Muscle layer of duodenum (tissue), 2 donors: ENCODE results near the gene PDCL2.

ENCODE experiments used
- H3K27ac ChIP-seq: one replicate; pipeline ENCODE4 v1.7.0; 2013; ENCODE audit warnings: mild to moderate bottlenecking, low read length
- H3K27me3 ChIP-seq: one replicate; pipeline ENCODE4 v1.7.0; 2013; ENCODE audit warnings: low read depth, mild to moderate bottlenecking, control low read depth, low read length
- H3K36me3 ChIP-seq, 2 donors: one replicate each; pipeline ENCODE4 v1.7.0; 2013; ENCODE audit warnings: low read length in 2 of 2, control low read depth in 1 of 2, mild to moderate bottlenecking in 1 of 2; ENCODE audit not compliant: insufficient read depth in 2 of 2, control insufficient read depth in 1 of 2
- H3K4me1 ChIP-seq, 2 donors: one replicate each; pipeline ENCODE4 v1.7.0; 2013; ENCODE audit warnings: low read length in 2 of 2, mild to moderate bottlenecking in 2 of 2, control low read depth in 1 of 2, moderate library complexity in 1 of 2; ENCODE audit not compliant: insufficient read depth in 2 of 2, control insufficient read depth in 1 of 2
- H3K4me3 ChIP-seq, 2 donors: one replicate each; pipeline ENCODE4 v1.7.0; 2013; ENCODE audit warnings: low read length in 2 of 2, low read depth in 1 of 2, mild to moderate bottlenecking in 1 of 2
- H3K9me3 ChIP-seq, 2 donors: one replicate each; pipeline ENCODE4 v1.7.0; 2013; ENCODE audit warnings: low read length in 2 of 2, control low read depth in 1 of 2, mild to moderate bottlenecking in 1 of 2; ENCODE audit not compliant: control insufficient read depth in 1 of 2
- donor health status: healthy.

Gene PDCL2

GRCh38 chr4:55534306-55534705 lies 57.7 kb downstream of the PDCL2 start:
- no peak overlapping the region for H3K4me3 ChIP-seq
- H3K36me3 ChIP-seq, result peaks cover 0 to 5% of the 10 kb centered on the region in 2 donors
- no peaks in the 10 kb centered on the region for H3K4me1 ChIP-seq
- H3K27me3 ChIP-seq, result no peaks in the 10 kb centered on the region
- peaks cover 0 to 3% of the 10 kb centered on the region in 2 donors for H3K9me3 ChIP-seq
- no peak overlapping the region for H3K27ac ChIP-seq

DNA sequence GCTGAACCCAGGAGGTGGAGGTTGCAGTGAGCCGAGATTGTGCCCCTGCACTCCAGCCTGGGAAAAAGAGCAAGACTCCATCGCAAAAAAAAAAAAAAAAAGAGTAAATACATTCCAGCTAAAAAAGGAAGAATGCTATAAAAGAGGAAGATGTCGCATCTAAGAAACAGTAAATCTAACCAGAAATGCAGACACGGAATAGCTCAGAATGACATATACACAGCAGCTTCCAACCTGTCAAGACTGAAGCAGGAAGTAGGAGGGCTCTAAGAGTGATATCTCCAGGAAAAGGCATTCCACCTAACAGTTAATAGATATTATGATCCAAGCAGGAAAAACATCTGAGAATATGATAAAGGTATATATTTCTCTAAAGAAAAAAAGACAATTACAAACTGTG lies 61.4 kb downstream of the PDCL2 start:
- Histone ChIP-seq H3K4me3 (no peak overlapping the region), H3K36me3 (peaks cover 0 to 5% of the 10 kb centered on the region in 2 donors), H3K27me3 (no peaks in the 10 kb centered on the region), H3K4me1 (no peaks in the 10 kb centered on the region), H3K9me3 (peaks cover 0 to 3% of the 10 kb centered on the region in 2 donors), H3K27ac (no peak overlapping the region)

GRCh38 chr4:55530167-55530566 lies 61.9 kb downstream of the PDCL2 start:
- Histone ChIP-seq H3K27me3 (no peaks in the 10 kb centered on the region), H3K4me1 (no peaks in the 10 kb centered on the region), H3K4me3 (no peak overlapping the region), H3K27ac (no peak overlapping the region), H3K9me3 (peaks cover 0 to 3% of the 10 kb centered on the region in 2 donors), H3K36me3 (peaks cover 0 to 5% of the 10 kb centered on the region in 2 donors)

- no peak overlapping the region for H3K27ac ChIP-seq
- H3K4me1 ChIP-seq, result no peaks in the 10 kb centered on the region
- H3K4me3 ChIP-seq, result no peak overlapping the region
- H3K27me3 ChIP-seq, result no peaks in the 10 kb centered on the region
- peaks cover 0 to 3% of the 10 kb centered on the region in 2 donors for H3K9me3 ChIP-seq
- peaks cover 0 to 5% of the 10 kb centered on the region in 2 donors for H3K36me3 ChIP-seq
Observed at GRCh38 chr4:55528491-55528890, 63.6 kb downstream of the PDCL2 start.

DNA sequence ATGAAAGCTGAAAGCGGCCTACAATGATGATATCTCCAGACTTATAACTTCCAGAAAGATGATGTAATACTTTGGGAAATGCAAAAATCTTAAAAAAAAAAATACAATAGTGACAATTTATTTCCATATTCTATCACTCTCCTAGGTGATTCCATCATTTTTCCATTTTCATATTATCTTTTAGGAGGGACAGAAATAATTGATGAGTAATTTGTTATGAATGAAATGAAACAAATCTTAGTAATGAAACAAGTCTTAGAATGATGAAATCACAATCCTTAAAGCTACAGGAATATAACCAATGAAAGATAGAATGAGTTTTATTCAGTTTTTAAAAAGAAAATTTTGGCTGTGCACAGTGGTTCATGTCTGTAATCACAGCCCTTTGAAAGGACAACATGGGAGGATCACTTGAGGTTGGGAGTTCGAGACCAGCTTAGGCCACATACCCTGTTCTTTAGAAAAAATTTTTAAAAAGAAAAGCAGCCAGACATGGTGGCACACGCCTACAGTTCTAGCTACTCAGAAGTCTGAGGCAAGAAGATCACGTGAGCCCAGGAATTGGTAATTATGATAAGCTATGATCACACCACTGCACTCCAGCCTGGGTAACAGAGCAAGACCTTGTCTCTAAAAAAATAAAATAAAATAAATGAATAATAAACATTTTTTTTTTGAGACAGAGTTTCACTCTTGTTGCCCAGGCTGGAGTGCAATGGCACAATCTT lies 67.0 kb downstream of the PDCL2 start:
- H3K27ac ChIP-seq, result no peak overlapping the region
- H3K4me1 ChIP-seq, result no peaks in the 10 kb centered on the region
- H3K27me3 ChIP-seq, result no peaks in the 10 kb centered on the region
- H3K9me3 ChIP-seq, result no peaks in the 10 kb centered on the region
- H3K36me3 ChIP-seq, result no peaks in the 10 kb centered on the region
- H3K4me3 ChIP-seq, result no peak overlapping the region

GRCh38 chr4:55518442-55518841 lies 73.6 kb downstream of the PDCL2 start:
- Histone ChIP-seq H3K27me3 (no peaks in the 10 kb centered on the region), H3K4me3 (no peak overlapping the region), H3K9me3 (no peaks in the 10 kb centered on the region), H3K36me3 (no peaks in the 10 kb centered on the region), H3K4me1 (no peaks in the 10 kb centered on the region), H3K27ac (no peak overlapping the region)

DNA sequence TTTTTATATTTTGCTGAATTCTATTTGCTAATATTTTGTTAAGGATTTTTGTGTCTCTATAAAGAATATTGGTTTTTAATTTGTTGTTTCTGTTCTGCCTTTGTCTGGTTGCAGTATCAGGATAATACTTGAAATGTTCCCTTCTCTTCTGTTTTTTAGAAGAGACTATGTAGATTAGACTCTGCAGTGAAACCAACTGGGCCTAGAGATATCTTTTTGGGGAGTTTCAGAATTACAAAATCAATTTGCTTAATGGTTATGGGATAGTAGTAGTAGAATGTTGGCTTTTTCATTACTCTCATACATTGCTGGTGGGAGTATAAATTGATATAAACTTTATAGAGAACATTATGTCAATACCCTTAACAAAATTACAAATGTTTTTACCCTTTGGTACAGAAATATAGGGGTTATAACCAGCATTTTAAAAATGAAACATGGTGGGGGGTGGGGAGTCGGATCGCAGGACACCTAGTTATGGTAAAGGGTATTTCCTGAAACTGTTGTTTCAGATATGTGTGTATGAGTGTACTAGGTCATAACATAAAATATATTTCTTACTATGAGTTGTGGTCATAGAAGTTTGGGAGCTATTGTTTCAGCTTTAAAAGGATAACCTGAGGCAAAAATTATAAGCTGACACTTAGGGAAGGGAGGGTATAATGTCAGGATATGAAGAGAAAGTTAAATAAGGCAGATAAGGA lies 74.4 kb downstream of the PDCL2 start:
- H3K4me1 ChIP-seq, result no peaks in the 10 kb centered on the region
- no peaks in the 10 kb centered on the region for H3K9me3 ChIP-seq
- H3K4me3 ChIP-seq, result no peak overlapping the region
- no peaks in the 10 kb centered on the region for H3K36me3 ChIP-seq
- H3K27me3 ChIP-seq, result no peaks in the 10 kb centered on the region
- H3K27ac ChIP-seq, result no peak overlapping the region

DNA sequence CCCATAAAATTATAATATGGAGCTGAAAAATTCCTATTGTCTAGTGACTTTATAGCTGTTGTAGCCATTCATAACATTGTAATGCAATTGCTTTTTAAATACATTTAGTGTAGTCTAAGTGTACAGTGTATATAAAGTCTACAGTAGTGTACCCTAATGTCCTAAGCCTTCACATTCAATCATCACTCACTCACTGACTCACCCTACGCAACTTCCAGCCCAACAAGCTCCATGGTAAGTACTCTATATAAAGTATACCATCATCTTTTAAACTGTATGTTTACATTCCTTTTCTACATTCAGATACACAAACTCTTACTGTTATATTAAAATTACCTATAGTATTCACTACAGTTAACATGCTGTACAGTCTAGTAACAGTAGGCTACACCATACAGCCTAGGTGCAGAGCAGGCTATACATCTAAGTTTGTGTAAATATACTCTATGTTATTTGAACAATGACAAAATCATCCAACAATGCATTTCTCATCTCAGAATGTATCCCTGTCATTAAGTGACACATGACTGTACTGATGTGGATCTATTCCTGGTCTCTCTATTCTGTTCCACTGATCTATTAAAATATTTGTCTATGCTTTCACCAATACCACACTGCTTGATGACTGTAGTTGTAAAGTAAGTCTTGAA lies 79.0 kb downstream of the PDCL2 start:
- H3K4me3 ChIP-seq, result no peak overlapping the region
- H3K27me3 ChIP-seq, result no peaks in the 10 kb centered on the region
- no peak overlapping the region for H3K27ac ChIP-seq
- no peaks in the 10 kb centered on the region for H3K4me1 ChIP-seq
- H3K36me3 ChIP-seq, result no peaks in the 10 kb centered on the region
- no peaks in the 10 kb centered on the region for H3K9me3 ChIP-seq

DNA sequence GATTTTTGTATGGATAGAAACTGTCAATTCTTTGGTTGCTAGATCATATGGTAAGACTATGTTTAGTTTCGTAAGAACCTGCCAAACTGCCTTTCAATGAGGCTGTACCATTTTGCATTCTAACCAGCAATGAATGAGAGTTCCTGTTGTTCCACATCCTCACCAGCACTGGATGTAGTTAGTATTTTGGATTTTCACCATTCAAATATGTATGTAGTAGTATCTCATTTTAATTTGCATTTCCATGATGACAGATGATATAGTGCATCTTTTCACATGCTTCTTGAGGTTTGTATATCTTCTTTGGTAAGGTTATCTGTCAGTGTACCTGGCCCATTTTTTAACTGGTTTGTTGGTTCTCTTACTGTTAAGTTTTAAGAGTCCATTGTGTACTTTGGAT lies 80.0 kb downstream of the PDCL2 start:
- Histone ChIP-seq H3K36me3 (peaks cover 0 to 2% of the 10 kb centered on the region in 2 donors), H3K4me1 (no peaks in the 10 kb centered on the region), H3K4me3 (no peak overlapping the region), H3K27ac (no peak overlapping the region), H3K9me3 (no peaks in the 10 kb centered on the region), H3K27me3 (no peaks in the 10 kb centered on the region)

- Histone ChIP-seq H3K9me3 (no peaks in the 10 kb centered on the region), H3K27me3 (no peaks in the 10 kb centered on the region), H3K4me1 (no peaks in the 10 kb centered on the region), H3K27ac (no peak overlapping the region), H3K36me3 (peaks cover 0 to 4% of the 10 kb centered on the region in 2 donors), H3K4me3 (no peak overlapping the region)
Observed at GRCh38 chr4:55510685-55511084, 81.4 kb downstream of the PDCL2 start.

GRCh38 chr4:55509266-55509665 lies 82.8 kb downstream of the PDCL2 start:
- Histone ChIP-seq H3K36me3 (peaks cover 0 to 4% of the 10 kb centered on the region in 2 donors), H3K27ac (no peak overlapping the region), H3K9me3 (no peaks in the 10 kb centered on the region), H3K4me3 (no peak overlapping the region), H3K27me3 (no peaks in the 10 kb centered on the region), H3K4me1 (no peaks in the 10 kb centered on the region)
